Mammary epithelial cell (primary cell): ENCODE measurements around the gene CCDC187.

Source experiments
- EZH2 ChIP-seq: IDR thresholded peaks from 2 replicates; pipeline ENCODE4 v1.6.1; 2012; ENCODE audit warnings: low read length, inconsistent platforms, borderline replicate concordance
- TF ChIP-seq, protein P1 (sequence below), 2 donors: IDR thresholded peaks in 1 of 2; conservative IDR thresholded peaks in 1 of 2; 2 replicates each; pipeline ENCODE4 v1.5.1; 2011 to 2012; ENCODE audit warnings: inconsistent platforms in 2 of 2, low read length in 2 of 2, mild to moderate bottlenecking in 2 of 2, control low read depth in 1 of 2, low read depth in 1 of 2; ENCODE audit not compliant: insufficient read depth in 1 of 2; ENCODE audit errors: extremely low read depth in 1 of 2

DNA sequence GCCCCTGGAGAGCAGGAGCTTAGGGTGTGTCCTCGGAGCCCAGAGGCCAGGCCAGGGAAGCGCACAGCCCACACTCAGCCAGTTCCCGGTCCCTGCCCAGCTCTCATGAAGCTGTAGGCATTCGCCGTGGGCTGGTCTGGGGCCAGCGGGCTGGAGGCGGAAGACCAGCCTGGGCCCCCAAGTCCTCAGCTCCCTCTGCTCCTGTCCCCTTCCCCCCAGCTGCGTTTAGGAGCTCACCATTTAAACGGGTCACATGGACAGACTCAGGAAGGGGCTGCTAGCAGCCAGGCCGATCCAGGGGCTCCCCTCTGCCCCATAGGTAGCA, 42.2 kb upstream of the CCDC187 start:
- TF ChIP-seq, protein P1, sequence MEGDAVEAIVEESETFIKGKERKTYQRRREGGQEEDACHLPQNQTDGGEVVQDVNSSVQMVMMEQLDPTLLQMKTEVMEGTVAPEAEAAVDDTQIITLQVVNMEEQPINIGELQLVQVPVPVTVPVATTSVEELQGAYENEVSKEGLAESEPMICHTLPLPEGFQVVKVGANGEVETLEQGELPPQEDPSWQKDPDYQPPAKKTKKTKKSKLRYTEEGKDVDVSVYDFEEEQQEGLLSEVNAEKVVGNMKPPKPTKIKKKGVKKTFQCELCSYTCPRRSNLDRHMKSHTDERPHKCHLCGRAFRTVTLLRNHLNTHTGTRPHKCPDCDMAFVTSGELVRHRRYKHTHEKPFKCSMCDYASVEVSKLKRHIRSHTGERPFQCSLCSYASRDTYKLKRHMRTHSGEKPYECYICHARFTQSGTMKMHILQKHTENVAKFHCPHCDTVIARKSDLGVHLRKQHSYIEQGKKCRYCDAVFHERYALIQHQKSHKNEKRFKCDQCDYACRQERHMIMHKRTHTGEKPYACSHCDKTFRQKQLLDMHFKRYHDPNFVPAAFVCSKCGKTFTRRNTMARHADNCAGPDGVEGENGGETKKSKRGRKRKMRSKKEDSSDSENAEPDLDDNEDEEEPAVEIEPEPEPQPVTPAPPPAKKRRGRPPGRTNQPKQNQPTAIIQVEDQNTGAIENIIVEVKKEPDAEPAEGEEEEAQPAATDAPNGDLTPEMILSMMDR (conservative IDR thresholded peaks at IDR 0.05 in 1 of 2, IDR thresholded peaks at IDR 0.05 in 1 of 2; ENCODE audit: extremely low read depth in 1 of 2, insufficient read depth in 1 of 2, low read depth in 1 of 2, low read length in 2 of 2): no peak
- TF ChIP-seq EZH2: no peak
